Neuronal stem cell (in vitro differentiated cells): ENCODE results near the gene TOPAZ1. TPM values are rescaled to one million over a fixed set of nuclear protein-coding genes. Genes with fewer than 3 reads are reported as not detected.

ENCODE experiments used
- DNase-seq: peaks from one replicate; pipeline ENCODE4 v3.0.0-alpha.2; 2013; ENCODE audit warnings: low spot score
- H2AFZ ChIP-seq: one replicate; pipeline ENCODE4 v1.6.1; 2013; ENCODE audit warnings: mild to moderate bottlenecking, low read length, inconsistent platforms
- H2AK5ac ChIP-seq: 2 replicates; pipeline ENCODE4 v1.6.1; 2013; ENCODE audit warnings: low read depth, mild to moderate bottlenecking, inconsistent platforms, low read length, moderate library complexity, mixed read lengths
- H2BK120ac ChIP-seq: 2 replicates; pipeline ENCODE4 v1.6.1; 2013; ENCODE audit warnings: low read depth, mild to moderate bottlenecking, inconsistent platforms, low read length, moderate library complexity, mixed read lengths
- H2BK12ac ChIP-seq: one replicate; pipeline ENCODE4 v1.6.1; 2013; ENCODE audit warnings: low read length, inconsistent platforms
- H2BK15ac ChIP-seq: 2 replicates; pipeline ENCODE4 v1.6.1; 2013; ENCODE audit warnings: mild to moderate bottlenecking, low read length, inconsistent platforms, mixed read lengths
- H2BK5ac ChIP-seq: one replicate; pipeline ENCODE4 v1.6.1; 2013; ENCODE audit warnings: inconsistent platforms, mild to moderate bottlenecking, low read length, moderate library complexity
- H3K14ac ChIP-seq: one replicate; pipeline ENCODE4 v1.6.1; 2013; ENCODE audit warnings: low read length, inconsistent platforms
- H3K18ac ChIP-seq: 2 replicates; pipeline ENCODE4 v1.6.1; 2013; ENCODE audit warnings: low read length, inconsistent platforms
- H3K23ac ChIP-seq: 2 replicates; pipeline ENCODE4 v1.6.1; 2013; ENCODE audit warnings: low read depth, mild to moderate bottlenecking, mixed read lengths, low read length, inconsistent platforms; ENCODE audit not compliant: poor library complexity
- H3K27ac ChIP-seq: replicated peaks from 3 replicates; pipeline ENCODE4 v1.5.1; 2013; ENCODE audit warnings: low read length, inconsistent platforms
- H3K27me3 ChIP-seq, 3 experiments: 2 replicates each; pipeline ENCODE4 v1.6.1; 2013; ENCODE audit warnings: low read length in 3 of 3, mild to moderate bottlenecking in 2 of 3, inconsistent platforms in 1 of 3, low read depth in 1 of 3, mixed read lengths in 1 of 3, moderate library complexity in 1 of 3; ENCODE audit not compliant: control insufficient read depth in 3 of 3, insufficient read depth in 3 of 3
- H3K36me3 ChIP-seq, 2 donors: replicated peaks in 1 of 2; 2 replicates each; pipeline ENCODE4 v1.6.1; 2013; ENCODE audit warnings: low read length in 2 of 2; ENCODE audit not compliant: control insufficient read depth in 2 of 2, insufficient read depth in 2 of 2
- H3K4ac ChIP-seq: 2 replicates; pipeline ENCODE4 v1.6.1; 2013; ENCODE audit warnings: inconsistent platforms, mild to moderate bottlenecking, low read length, moderate library complexity
- H3K4me1 ChIP-seq, 2 donors: 1 replicate in 1 of 2; 2 replicates in 1 of 2; pipeline ENCODE4 v1.6.1; 2013; ENCODE audit warnings: low read length in 2 of 2, low read depth in 1 of 2; ENCODE audit not compliant: control insufficient read depth in 2 of 2, insufficient read depth in 1 of 2
- H3K4me2 ChIP-seq: one replicate; pipeline ENCODE4 v1.6.1; 2013; ENCODE audit warnings: mild to moderate bottlenecking, low read length, inconsistent platforms; ENCODE audit not compliant: insufficient read depth, poor library complexity, severe bottlenecking
- H3K4me3 ChIP-seq, 2 donors: 2 replicates each; pipeline ENCODE4 v1.5.1; 2013; ENCODE audit warnings: low read length in 2 of 2, mild to moderate bottlenecking in 2 of 2, inconsistent platforms in 1 of 2, moderate library complexity in 1 of 2
- H3K79me1 ChIP-seq: one replicate; pipeline ENCODE4 v1.6.1; 2013; ENCODE audit warnings: low read depth, mild to moderate bottlenecking, inconsistent platforms, low read length, moderate library complexity
- H3K9ac ChIP-seq: one replicate; pipeline ENCODE4 v1.6.1; 2013; ENCODE audit warnings: mild to moderate bottlenecking, low read depth, low read length, inconsistent platforms; ENCODE audit not compliant: poor library complexity
- H3K9me3 ChIP-seq, 2 donors: replicated peaks in 1 of 2; 2 replicates each; pipeline versions ENCODE3 to v1.6.1; 2013; ENCODE audit warnings: low read length in 2 of 2, mild to moderate bottlenecking in 2 of 2, inconsistent platforms in 1 of 2, low read depth in 1 of 2, mixed read lengths in 1 of 2, moderate library complexity in 1 of 2; ENCODE audit not compliant: control insufficient read depth in 2 of 2, insufficient read depth in 1 of 2
- H4K8ac ChIP-seq: one replicate; pipeline ENCODE4 v1.6.1; 2013; ENCODE audit warnings: low read depth, mild to moderate bottlenecking, inconsistent platforms, low read length, moderate library complexity
- H4K91ac ChIP-seq: one replicate; pipeline ENCODE4 v1.6.1; 2013; ENCODE audit warnings: low read length, low read depth, mild to moderate bottlenecking, inconsistent platforms; ENCODE audit not compliant: poor library complexity
- WGBS, 2 donors: extraction: QIAGEN DNeasy Blood & Tissue Kit; methylation state at CpG; one replicate each; pipeline ENCODE4 v1.1.7; 2013; ENCODE audit warnings: missing lambda C conversion rate in 2 of 2, mixed read lengths in 1 of 2; ENCODE audit not compliant: insufficient read length in 2 of 2, insufficient replicate concordance in 1 of 2; ENCODE audit errors: extremely low coverage in 2 of 2; 5-methylcytosine and 5-hydroxymethylcytosine counted together
- polyA plus RNA-seq, 2 experiments: library from polyadenylated mRNA; stranded (reverse); fragments of 200-250 nt; gene quantifications; one replicate each; pipeline ENCODE4 v1.2.3, GENCODE V29; 2013

Gene TOPAZ1
- not detected for polyA plus RNA-seq (2013, experiment 1 of 2)
- not detected for polyA plus RNA-seq (2013, experiment 2 of 2)

DNA sequence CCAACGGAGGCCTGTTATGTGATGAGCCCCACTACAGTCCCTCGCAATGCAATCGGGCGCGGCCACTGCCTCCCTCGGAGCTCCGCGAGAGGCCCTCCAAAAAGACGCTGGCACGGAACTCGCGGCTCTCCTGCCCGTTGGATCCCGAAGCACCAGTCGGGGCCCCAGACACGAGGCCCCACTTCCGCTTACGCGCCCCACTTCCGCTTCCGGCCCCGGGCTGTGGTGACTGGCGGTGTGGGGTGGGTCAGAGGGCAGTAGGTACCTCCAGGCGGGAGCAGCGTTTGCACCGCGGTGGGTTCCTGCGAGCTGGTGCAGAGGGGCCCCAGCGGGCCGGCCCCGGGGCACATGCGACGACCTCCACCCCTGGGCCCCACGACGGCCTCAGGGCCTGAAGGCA lies at the start of gene TOPAZ1:
TSS of gene TOPAZ1 (plus strand) at position 181 of the 400 bp plus-strand sequence. CDS start at position 349, 168 bp downstream.
- DNase-seq = no peak
- WGBS, 2 donors = no CpG with 5 or more reads among the region's 35 CpGs

DNA sequence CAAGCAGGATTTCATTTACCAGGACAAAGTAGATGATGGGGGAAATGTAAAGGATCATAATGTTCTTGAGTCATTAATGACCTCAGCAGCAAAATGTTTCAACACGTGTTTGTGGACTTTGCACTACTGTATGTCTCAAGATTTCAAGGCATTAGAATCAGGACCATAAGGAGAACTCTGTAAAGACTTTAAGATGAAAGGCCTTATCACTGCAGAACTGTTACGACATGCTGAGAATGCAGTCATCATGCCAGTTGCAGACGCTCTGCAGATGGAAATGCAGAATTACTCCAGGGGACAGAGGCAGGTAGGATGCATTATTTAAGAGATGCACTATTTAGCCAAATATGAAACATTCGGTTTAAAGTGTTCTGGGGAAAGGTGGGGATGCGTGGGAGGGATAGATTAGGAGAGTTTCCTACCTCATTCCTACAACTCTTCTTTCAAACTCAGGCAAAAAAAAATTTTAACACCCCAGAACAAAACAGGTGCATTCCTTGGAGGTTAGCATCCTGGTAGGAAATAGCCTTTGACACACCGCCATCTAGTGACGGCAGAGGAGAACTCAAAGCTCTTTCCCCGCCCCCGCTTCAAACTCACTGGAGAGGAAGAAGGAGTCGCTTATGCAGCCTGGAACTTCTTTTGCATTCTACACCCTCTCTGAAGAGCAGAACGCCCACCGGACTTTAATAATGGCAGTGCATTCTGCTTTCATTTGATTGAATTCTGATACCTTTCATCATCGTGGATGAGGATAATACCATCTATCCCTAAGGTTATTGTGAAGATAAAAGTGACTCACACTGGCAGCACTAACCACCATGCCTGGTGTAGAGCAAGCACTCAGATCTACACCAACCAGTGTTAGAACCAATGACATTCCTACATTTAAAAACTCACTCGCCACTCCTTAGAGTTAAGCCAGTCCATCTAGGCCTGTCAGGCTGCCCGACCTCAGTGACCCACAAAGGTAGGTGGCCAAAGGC lies 43.1 kb upstream of the TOPAZ1 start:
- H3K4ac ChIP-seq = no peak overlapping the region
- DNase-seq = peak; percentile 83
- no peak overlapping the region for H2AFZ ChIP-seq
- no peak overlapping the region for H4K91ac ChIP-seq
- no peak overlapping the region for H2BK12ac ChIP-seq
- no peak overlapping the region for H3K23ac ChIP-seq
- H3K79me1 ChIP-seq = no peaks in the 10 kb centered on the region
- no peak overlapping the region for H3K4me3 ChIP-seq
- H3K27me3 ChIP-seq = no peaks in the 10 kb centered on the region
- no peaks in the 10 kb centered on the region for H3K4me1 ChIP-seq
- no peak overlapping the region for H2AK5ac ChIP-seq
- no peak overlapping the region for H3K4me2 ChIP-seq
- no peak overlapping the region for H3K9ac ChIP-seq
- no peak overlapping the region for H4K8ac ChIP-seq
- no peak overlapping the region for H3K27ac ChIP-seq
- H3K18ac ChIP-seq = no peak overlapping the region
- no CpG with 5 or more reads among the region's 15 CpGs for WGBS, 2 donors
- no peaks in the 10 kb centered on the region for H3K36me3 ChIP-seq
- H3K14ac ChIP-seq = no peak overlapping the region
- no peak overlapping the region for H2BK15ac ChIP-seq
- H2BK5ac ChIP-seq = no peak overlapping the region
- no peak overlapping the region for H2BK120ac ChIP-seq
- no peaks in the 10 kb centered on the region for H3K9me3 ChIP-seq

More for the DNA sequence above, at the start of gene TOPAZ1:
- peak within 1 kb of the TSS; percentile 58 for H3K14ac ChIP-seq
- H3K18ac ChIP-seq = peak within 1 kb of the TSS; percentile 16
- no peak within 1 kb of the TSS for H2AFZ ChIP-seq
- H2BK15ac ChIP-seq = no peak within 1 kb of the TSS
- no peaks in the 10 kb centered on the region for H3K36me3 ChIP-seq
- H3K79me1 ChIP-seq = no peaks in the 10 kb centered on the region
- H4K91ac ChIP-seq = no peak within 1 kb of the TSS
- no peak within 1 kb of the TSS for H2BK5ac ChIP-seq
- H2BK120ac ChIP-seq = no peak within 1 kb of the TSS
- H3K9me3 ChIP-seq = no peaks in the 10 kb centered on the region
- peaks cover 0 to 7% (median 0%) of the 10 kb centered on the region in 3 experiments for H3K27me3 ChIP-seq
- H2AK5ac ChIP-seq = peak within 1 kb of the TSS; percentile 14
- H3K4ac ChIP-seq = no peak within 1 kb of the TSS
- no peak within 1 kb of the TSS for H3K27ac ChIP-seq
- H4K8ac ChIP-seq = no peak within 1 kb of the TSS
- no peak within 1 kb of the TSS for H2BK12ac ChIP-seq
- no peak within 1 kb of the TSS for H3K4me3 ChIP-seq
- no peak within 1 kb of the TSS for H3K4me2 ChIP-seq
- no peak within 1 kb of the TSS for H3K23ac ChIP-seq
- H3K4me1 ChIP-seq = peaks cover 0 to 4% of the 10 kb centered on the region in 2 donors
- H3K9ac ChIP-seq = no peak within 1 kb of the TSS

DNA sequence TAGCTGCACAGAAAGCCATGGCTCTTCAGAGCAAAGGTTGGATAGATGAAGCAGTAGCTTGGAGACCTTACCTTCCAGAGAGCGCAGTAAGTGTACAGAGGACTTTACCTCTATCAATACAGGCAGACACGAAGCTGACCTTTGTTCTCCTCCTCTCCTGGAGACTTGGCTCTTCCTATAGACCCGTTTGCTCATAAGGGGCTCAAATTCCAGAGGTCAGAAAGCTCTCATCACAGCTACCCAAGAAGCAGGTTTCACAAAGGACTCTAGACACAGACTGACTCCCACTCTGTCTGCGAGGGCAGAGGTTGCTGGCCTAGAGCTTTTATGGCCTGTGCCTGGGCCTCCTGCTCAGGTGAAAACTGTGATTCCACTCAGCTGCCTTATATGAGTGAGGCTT lies 35.4 kb upstream of the TOPAZ1 start:
- Histone ChIP-seq H2BK15ac (no peak overlapping the region), H3K14ac (no peak overlapping the region), H4K91ac (no peak overlapping the region), H3K4me3 (no peak overlapping the region), H3K4me1 (peaks cover 0 to 2% of the 10 kb centered on the region in 2 donors), H3K79me1 (no peaks in the 10 kb centered on the region), H2AK5ac (no peak overlapping the region), H2BK12ac (no peak overlapping the region), H4K8ac (no peak overlapping the region), H3K9me3 (no peaks in the 10 kb centered on the region), H3K27ac (no peak overlapping the region), H3K4ac (no peak overlapping the region), H3K4me2 (no peak overlapping the region), H3K23ac (no peak overlapping the region), H2BK120ac (no peak overlapping the region), H2BK5ac (no peak overlapping the region), H2AFZ (no peak overlapping the region), H3K27me3 (no peaks in the 10 kb centered on the region), H3K36me3 (no peaks in the 10 kb centered on the region), H3K18ac (no peak overlapping the region), H3K9ac (no peak overlapping the region)
- no CpG with 5 or more reads among the region's 4 CpGs for WGBS, 2 donors
- no peak for DNase-seq

DNA sequence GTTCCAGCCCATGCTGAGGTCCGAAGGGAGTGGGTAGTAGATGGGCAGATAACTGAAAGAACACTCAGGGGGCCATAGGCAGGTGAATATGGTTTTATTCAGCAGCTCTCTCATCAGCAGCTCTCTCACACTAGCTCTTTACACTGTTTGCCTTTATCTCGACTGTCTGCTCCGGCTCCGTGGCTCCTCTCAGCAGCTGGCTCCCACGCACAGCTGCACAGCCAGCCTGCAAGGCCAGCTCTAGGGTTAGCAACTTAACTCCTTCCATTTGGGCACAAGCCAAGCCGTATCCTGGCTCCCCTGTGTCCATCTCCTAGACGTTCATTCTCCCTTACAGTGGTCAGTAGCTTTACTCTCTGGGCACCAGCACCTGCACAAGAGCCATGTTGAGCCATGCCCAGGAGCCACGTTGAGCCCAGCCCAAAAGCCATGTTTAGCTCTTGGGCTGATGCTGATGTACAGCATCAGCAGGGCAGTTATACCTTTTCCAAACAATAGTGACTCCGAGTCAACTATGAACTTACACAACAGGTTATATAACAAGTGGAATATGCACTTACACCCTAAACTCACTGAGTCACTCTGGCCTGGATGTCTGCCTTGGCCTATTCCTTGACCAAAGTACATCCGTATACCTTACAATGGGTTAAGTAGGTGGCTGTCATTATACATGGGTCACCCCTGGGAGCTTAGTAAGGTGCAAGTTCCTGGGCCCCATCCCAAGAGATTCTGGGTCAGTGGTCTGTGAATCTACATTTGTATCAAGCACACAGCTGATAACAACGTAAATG lies 34.6 kb upstream of the TOPAZ1 start:
- Histone ChIP-seq H3K18ac (no peak overlapping the region), H3K4me3 (no peak overlapping the region), H3K9ac (no peak overlapping the region), H3K36me3 (no peaks in the 10 kb centered on the region), H2BK120ac (no peak overlapping the region), H3K4me2 (no peak overlapping the region), H3K9me3 (no peaks in the 10 kb centered on the region), H3K79me1 (no peaks in the 10 kb centered on the region), H3K4me1 (peaks cover 0 to 2% of the 10 kb centered on the region in 2 donors), H2BK5ac (no peak overlapping the region), H3K4ac (no peak overlapping the region), H2BK12ac (no peak overlapping the region), H2BK15ac (no peak overlapping the region), H2AK5ac (no peak overlapping the region), H4K8ac (no peak overlapping the region), H3K23ac (no peak overlapping the region), H3K14ac (no peak overlapping the region), H3K27me3 (no peaks in the 10 kb centered on the region), H2AFZ (no peak overlapping the region), H4K91ac (no peak overlapping the region), H3K27ac (no peak overlapping the region)
- DNase-seq = no peak
- no CpG with 5 or more reads among the region's 11 CpGs for whole genome bisulfite sequencing, 2 donors
